Astrocyte of the spinal cord (primary cell): ENCODE data around the gene GPHN.

ENCODE experiments used
- DNase-seq: peaks from one replicate; pipeline ENCODE4 v3.0.0; 2011; ENCODE audit warnings: low read depth, low spot score
- H3K4me3 ChIP-seq: 2 replicates; pipeline ENCODE4 v1.5.1; 2011; ENCODE audit warnings: low read depth, mild to moderate bottlenecking, low read length, moderate library complexity
- CTCF ChIP-seq: IDR thresholded peaks from 2 replicates; pipeline ENCODE4 v1.5.1; 2012; ENCODE audit warnings: low read depth, mild to moderate bottlenecking, low read length, inconsistent platforms
- in situ Hi-C: cut with HindIII; loops from 2 replicates; pipeline ENCODE4 v1.10.0; 2017; ENCODE audit warnings: low sequenced_read_pairs

GPHN gene

GRCh38 chr14:67168110-67168441 lies 660.1 kb downstream of the GPHN start:
- in situ Hi-C loops, result no loop called here
- TF ChIP-seq CTCF, result no peak
- no peak for DNase-seq
- no peak overlapping the region for H3K4me3 ChIP-seq

- no peak for DNase-seq
- in situ Hi-C loops, result no loop called here
- no peak for TF ChIP-seq CTCF
- H3K4me3 ChIP-seq, result no peak overlapping the region
These were observed 662.7 kb downstream of the GPHN start for GRCh38 chr14:67170660-67171059.

GRCh38 chr14:67172056-67172455 lies 664.1 kb downstream of the GPHN start:
- no peak for DNase-seq
- no peak overlapping the region for H3K4me3 ChIP-seq
- in situ Hi-C loops, result no loop called here
- TF ChIP-seq CTCF, result no peak

GRCh38 chr14:67172520-67172919 lies 664.6 kb downstream of the GPHN start:
- in situ Hi-C loops, result no loop called here
- no peak for TF ChIP-seq CTCF
- no peak for DNase-seq
- no peak overlapping the region for H3K4me3 ChIP-seq

- H3K4me3 ChIP-seq, result no peak overlapping the region
- TF ChIP-seq CTCF, result no peak
- in situ Hi-C loops, result no loop called here
- no peak for DNase-seq
These were observed 665.8 kb downstream of the GPHN start for GRCh38 chr14:67173719-67174118.

- in situ Hi-C loops, result no loop called here
- H3K4me3 ChIP-seq, result no peak overlapping the region
- no peak for TF ChIP-seq CTCF
- DNase-seq, result no peak
These were observed 678.3 kb downstream of the GPHN start for GRCh38 chr14:67186172-67186768.
